HG03025 (cell line): ENCODE results near the gene KLF4.
A peak's percentile ranks its signal among the peaks of the same experiment; 100 is the strongest.
"Not testable (repeated sequence)": the region's sequence is repeated elsewhere in the genome, so short reads cannot be mapped to it uniquely, and the experiment has no call there.

ENCODE experiments used
- ATAC-seq: cut with Tn5 transposase; IDR thresholded peaks from one replicate; pipeline ENCODE4 v1.9.1; 2021; ENCODE audit warnings: mild to moderate bottlenecking, moderate library complexity; ENCODE audit not compliant: unreplicated experiment, low FRiP score

KLF4 gene

GRCh38 chr9:107489687-107490605 lies at the start of gene KLF4:
KLF4 (minus strand) TSS chr9:107489769; CDS start chr9:107489172, 597 bp downstream.
- ATAC-seq, result no peak

DNA sequence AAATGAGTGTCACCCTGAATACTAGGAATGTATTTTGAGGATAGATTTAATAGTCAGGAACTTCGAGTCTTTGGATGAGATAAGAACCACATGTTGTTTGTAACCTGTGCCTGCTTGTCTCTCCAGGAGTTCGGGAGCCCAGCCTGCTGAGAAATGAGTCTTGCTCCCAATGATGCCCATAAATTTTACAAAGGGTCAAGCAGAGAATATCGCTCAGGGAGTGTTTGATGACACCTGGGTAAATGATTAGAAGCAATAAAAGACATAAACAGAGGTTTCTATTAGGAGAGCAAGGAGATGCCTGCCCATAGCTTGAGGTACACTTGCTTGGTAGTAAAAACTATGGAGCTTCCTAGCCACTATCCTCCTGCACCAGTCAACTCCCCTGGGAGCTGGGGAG lies 46.9 kb upstream of the KLF4 start:
- no peak for ATAC-seq

DNA sequence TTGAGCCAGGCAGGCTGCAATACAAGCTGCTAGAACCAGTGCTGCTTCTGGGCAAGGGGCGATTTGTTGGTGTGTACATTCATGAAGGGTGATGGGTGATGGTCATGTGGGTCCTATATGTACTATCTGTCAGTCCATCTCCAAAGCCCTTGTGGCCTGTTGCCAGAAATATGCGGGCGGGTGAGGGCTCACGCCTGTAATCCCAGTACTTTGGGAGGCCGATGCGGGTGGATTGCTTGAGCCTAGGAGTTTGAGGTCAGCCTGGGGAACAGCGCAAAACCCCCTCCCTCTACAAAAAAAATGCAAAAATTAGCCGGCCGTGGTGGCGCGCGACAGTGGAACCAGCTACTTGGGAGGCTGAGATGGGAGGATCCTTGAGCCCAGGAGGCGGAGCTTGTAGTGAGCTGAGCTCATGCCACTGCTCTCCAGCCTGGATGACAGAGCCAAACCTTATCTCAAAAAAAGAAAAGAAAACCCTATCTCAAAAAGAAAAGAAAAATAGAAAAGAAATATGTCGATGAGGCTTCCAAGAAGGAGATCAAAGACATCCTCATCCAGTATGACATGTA lies 45.0 kb upstream of the KLF4 start:
- ATAC-seq, result no peak

DNA sequence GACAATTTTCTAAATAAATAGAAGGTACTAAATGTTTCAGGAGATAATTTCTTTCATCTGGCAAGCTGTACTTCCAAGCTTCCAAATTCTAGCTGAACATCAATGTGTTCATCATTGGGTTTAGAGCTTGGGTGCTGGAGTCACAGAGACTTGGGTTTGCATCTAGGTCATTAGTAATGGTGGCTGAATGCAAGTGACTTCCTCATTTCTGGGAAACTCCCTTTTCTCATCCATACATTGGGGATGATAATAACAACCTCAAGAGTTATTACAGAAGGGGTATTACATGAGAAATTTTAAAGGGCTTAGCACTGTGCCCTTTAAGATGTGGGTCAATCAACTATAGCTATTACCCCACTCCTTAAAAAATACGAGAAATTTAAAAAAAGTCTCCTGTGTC lies 41.1 kb upstream of the KLF4 start:
- no peak for ATAC-seq

GRCh38 chr9:107528686-107529085 lies 39.1 kb upstream of the KLF4 start:
- no peak for ATAC-seq

GRCh38 chr9:107523539-107523938 lies 34.0 kb upstream of the KLF4 start:
- ATAC-seq, result no peak

GRCh38 chr9:107520186-107520585 lies 30.6 kb upstream of the KLF4 start:
- no peak for ATAC-seq

GRCh38 chr9:107518037-107518807 lies 28.7 kb upstream of the KLF4 start:
- no peak for ATAC-seq

DNA sequence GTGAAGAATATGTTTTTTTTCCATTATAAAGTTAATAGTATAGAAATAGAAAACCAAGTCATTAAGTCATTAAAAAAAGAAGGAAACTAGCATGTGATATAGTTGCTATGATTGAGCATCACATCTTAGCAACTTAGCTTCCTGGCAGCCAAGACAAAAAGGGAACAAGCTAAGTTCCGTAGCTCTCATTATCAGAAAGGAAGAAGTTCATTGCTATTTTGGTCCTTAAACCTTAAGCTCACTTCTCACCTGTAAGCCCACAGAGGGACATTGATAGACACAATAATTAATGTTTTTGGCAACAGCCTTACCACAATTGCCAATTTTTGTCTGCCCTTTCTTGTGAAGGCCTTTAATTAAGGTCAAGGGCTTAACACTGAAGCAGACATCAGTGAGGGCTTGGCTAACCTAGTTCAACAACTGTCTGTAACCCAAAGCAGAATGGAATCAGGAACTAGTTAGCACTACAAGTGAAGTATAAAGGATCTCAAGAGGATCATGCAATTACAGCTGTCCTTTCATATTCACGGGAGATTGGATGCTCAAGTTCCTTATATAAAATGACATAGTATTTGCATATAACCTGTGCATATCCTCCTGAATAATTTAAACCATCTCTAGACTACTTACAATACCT lies 24.0 kb upstream of the KLF4 start:
- peak; percentile 68 for ATAC-seq

- ATAC-seq, result no peak
Measured at GRCh38 chr9:107504585-107505455, 15.3 kb upstream of the KLF4 start.

DNA sequence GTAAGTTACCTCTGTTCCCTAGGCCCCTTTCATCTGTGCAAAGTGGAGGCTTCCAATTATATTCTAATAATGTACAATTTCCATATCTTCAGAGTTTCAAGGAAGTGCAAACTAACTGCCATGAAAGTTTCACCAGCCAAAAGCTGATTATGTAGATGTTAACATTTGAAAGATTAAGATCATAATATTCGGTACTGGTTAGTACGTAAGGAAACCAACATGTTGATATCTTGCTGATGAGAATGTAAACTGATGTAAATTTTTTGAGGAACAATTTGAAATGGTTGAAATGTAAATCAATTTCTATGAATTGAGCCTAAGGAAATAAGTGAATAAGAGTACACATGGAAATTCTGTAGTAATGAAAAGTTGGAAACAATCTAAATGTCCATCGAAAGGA lies 12.9 kb upstream of the KLF4 start:
- ATAC-seq, result no peak

DNA sequence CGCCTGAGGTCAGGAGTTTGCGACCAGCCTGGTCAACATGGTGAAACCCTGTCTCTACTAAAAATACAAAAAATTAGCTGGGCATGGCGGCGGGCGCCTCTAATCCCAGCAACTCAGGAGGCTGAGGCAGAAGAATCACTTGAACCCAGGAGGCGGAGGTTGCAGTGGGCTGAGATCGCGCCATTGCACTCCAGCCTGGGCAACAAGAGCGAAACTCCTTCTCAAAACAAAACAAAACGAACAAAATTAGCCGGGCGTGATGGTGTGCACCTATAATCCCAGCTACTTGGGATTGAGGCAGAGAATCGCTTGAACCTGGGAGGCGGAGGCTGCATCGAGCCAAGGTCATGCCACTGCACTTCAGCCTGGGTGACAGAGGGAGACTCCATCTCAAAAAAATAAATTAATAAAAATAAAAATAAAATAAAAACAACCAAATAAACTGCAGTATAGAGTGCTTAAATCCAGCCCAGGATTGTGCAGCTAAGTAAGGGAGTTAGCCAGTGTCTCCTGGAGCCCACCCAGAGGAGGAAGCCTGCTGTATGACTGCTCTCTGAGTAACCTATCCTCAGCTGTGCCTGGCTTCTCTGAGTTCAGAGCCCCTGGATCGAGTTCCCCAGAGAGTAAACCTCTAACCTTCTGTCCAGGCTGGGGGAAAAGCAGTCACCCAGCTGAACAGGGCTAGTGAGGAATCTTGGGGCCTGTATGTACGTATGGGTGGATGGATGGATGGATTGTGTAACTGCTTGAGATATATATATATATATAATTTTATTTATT lies 11.0 kb upstream of the KLF4 start:
- not testable (repeated sequence) for ATAC-seq

- ATAC-seq, result no peak
Measured at GRCh38 chr9:107496976-107497375, 7.4 kb upstream of the KLF4 start.

GRCh38 chr9:107492381-107492970 lies 2.9 kb upstream of the KLF4 start:
- no peak for ATAC-seq

DNA sequence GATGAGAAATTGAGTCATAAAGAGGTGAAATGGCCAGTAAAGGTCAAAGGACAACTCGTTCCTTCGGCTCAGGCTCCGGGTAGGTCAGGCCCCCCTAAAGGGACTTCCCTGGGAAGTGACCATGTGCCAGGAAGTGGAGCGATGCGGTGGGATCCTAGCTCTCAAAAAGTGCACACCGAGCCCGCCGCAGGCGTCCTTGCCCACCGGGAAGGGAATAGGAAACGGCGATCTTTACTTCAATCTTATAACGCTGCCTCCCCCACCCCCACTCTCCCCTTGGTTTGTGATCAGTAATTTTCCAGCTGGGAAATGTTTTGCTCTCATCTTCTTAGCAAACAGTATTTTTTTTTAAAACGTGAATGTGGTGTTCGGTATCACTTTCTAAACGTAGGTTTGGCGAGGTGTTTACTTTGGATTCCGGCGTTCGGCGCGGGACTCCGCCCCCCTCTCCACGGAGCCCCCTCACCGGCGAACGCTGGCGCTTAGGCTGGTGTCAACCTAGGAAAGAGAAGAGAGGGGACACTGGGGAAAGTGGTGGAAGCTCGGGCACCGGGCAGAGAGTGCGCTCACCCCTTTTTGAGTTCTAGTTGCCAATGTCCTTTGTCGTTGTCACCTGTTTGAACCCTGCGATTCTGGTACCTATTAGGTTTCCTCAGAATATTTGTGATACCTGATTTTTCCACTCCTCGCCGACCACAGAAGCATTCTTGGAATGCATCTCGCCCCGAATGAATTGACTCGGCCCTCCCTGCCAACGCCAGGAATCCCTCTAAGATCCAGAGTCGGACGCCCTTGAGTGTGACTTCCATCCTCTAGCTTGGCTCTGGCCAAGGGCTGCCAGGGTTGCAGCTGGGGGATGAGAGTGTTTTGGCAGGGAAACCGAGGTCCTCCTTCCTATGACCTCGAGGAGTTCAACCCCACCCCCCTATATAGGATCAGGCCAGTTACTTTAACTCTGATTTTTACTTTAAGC lies 1.8 kb upstream of the KLF4 start:
- no peak for ATAC-seq

DNA sequence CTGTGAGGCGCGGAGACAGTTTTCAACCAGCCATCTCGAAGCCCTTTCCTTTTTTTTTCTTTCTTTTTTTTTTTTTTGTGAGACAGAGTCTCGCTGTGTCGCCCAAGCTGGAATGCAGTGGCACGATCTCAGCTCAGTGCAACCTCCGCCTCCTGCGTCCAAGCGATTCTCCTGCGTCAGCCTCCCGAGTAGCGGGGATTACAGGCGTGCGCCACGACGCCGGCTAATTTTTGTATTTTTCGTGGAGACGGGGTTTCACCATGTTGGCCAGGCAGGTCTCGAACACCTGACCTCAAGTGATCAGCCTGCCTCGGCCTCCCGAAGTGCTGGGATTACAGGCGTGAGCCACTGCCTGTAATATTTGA lies 1.0 kb upstream of the KLF4 start:
- not testable (repeated sequence) for ATAC-seq

GRCh38 chr9:107489144-107489673 lies 360 bp downstream of the KLF4 start:
- no peak for ATAC-seq
